ENCODE data around the gene CLDN6. TPM values are rescaled to one million over a fixed set of nuclear protein-coding genes. Genes with fewer than 3 reads are reported as not detected.

CLDN6 gene, protein sequence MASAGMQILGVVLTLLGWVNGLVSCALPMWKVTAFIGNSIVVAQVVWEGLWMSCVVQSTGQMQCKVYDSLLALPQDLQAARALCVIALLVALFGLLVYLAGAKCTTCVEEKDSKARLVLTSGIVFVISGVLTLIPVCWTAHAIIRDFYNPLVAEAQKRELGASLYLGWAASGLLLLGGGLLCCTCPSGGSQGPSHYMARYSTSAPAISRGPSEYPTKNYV
- total RNA-seq, result 1 to 10 TPM in 1 of 6 experiments, not detected in 5; 2.9 TPM
- long read RNA-seq, result 0 reads

GRCh38 chr16:3017794-3018506, at the start of gene CLDN6:
CLDN6 (minus strand) TSS chr16:3018183; CDS start chr16:3016021, 2,162 bp downstream.
- no peaks in the 10 kb centered on the region for H3K27me3 ChIP-seq
- H3K27ac ChIP-seq, result no peak within 1 kb of the TSS
- intact Hi-C loops (cut with DNase I), result no loop called here
- TF ChIP-seq POLR2A (IDR thresholded peaks at IDR 0.05) (no peak), CTCF (IDR thresholded peaks at IDR 0.05) (no peak)
- ATAC-seq (no peak), DNase-seq (no peak)
- no peak within 1 kb of the TSS for H3K4me3 ChIP-seq
- no peaks in the 10 kb centered on the region for H3K36me3 ChIP-seq
- H3K9me3 ChIP-seq, result no peaks in the 10 kb centered on the region
- peaks cover 0 to 19% (median 8%) of the 10 kb centered on the region in 4 donors for H3K4me1 ChIP-seq
- WGBS (ENCODE audit: insufficient coverage, low coverage, low lambda C conversion rate, missing lambda C conversion rate), result 9% methylated on average over 26 of the region's 52 CpGs

DNA sequence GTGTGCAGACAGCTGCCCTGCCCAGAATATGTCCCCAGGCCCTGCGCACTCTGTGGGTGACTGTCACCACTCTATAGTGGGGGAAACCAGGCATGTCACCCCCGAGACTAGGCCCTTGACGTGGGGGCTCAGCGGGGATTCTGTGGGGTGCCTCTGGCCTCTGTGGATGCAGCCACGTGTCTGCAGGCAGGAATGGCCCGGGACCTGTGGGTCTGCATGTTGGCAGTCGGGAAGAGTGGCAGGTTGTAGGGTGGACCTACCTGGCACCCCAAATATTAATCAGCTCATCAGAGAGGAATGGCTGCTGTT, 48.4 kb upstream of the CLDN6 start:
- no peaks in the 10 kb centered on the region for H3K9me3 ChIP-seq
- DNase-seq, result no peak
- peak overlapping the region; percentile 96 to 97 (median 97) for H3K27ac ChIP-seq
- ATAC-seq, result no peak
- H3K4me1 ChIP-seq, result peaks cover 0 to 17% (median 3%) of the 10 kb centered on the region in 4 donors
- no peaks in the 10 kb centered on the region for H3K27me3 ChIP-seq
- H3K4me3 ChIP-seq, result peak overlapping the region; percentile 65 to 72 (median 66)
- TF ChIP-seq CTCF (IDR thresholded peaks at IDR 0.05) (no peak), POLR2A (IDR thresholded peaks at IDR 0.05) (no peak)
- intact Hi-C loops (cut with DNase I), result no loop called here
- WGBS (ENCODE audit: insufficient coverage, low coverage, low lambda C conversion rate, missing lambda C conversion rate), result no CpG with 5 or more reads among the region's 7 CpGs
- peaks cover 0 to 14% (median 5%) of the 10 kb centered on the region in 4 donors for H3K36me3 ChIP-seq

GRCh38 chr16:3065742-3066439, 47.9 kb upstream of the CLDN6 start:
- H3K27me3 ChIP-seq, result no peaks in the 10 kb centered on the region
- ATAC-seq (peak; percentile 6 to 53 (median 49)), DNase-seq (peak in 1 of 3 donors; percentile 71)
- H3K4me3 ChIP-seq, result peak overlapping the region; percentile 65 to 72 (median 66)
- 20% methylated on average over 16 of the region's 26 CpGs for WGBS (ENCODE audit: insufficient coverage, low coverage, low lambda C conversion rate, missing lambda C conversion rate)
- no peaks in the 10 kb centered on the region for H3K9me3 ChIP-seq
- H3K4me1 ChIP-seq, result peaks cover 0 to 17% (median 3%) of the 10 kb centered on the region in 4 donors
- TF ChIP-seq POLR2A (IDR thresholded peaks at IDR 0.05) (no peak), CTCF (IDR thresholded peaks at IDR 0.05) (no peak)
- intact Hi-C loops (cut with DNase I), result no loop called here
- H3K27ac ChIP-seq, result peak overlapping the region; percentile 96 to 97 (median 97)
- peaks cover 0 to 14% (median 5%) of the 10 kb centered on the region in 4 donors for H3K36me3 ChIP-seq

- no peak for TF ChIP-seq CTCF (IDR thresholded peaks at IDR 0.05)
- TF ChIP-seq POLR2A (IDR thresholded peaks at IDR 0.05), result peak; percentile 83
- peaks cover 0 to 14% (median 5%) of the 10 kb centered on the region in 4 donors for H3K36me3 ChIP-seq
- peak within 1 kb of the TSS; percentile 65 to 72 (median 66) for H3K4me3 ChIP-seq
- peaks cover 0 to 22% (median 4%) of the 10 kb centered on the region in 4 donors for H3K4me1 ChIP-seq
- no peaks in the 10 kb centered on the region for H3K27me3 ChIP-seq
- H3K27ac ChIP-seq, result peak within 1 kb of the TSS; percentile 96 to 97 (median 97)
- ATAC-seq (peak; percentile 77 to 90 (median 86)), DNase-seq (peak; percentile 86 to 88 (median 87))
- H3K9me3 ChIP-seq, result no peaks in the 10 kb centered on the region
- intact Hi-C loops (cut with DNase I), result no loop called here
- WGBS (ENCODE audit: insufficient coverage, low coverage, low lambda C conversion rate, missing lambda C conversion rate), result 20% methylated on average over 11 of the region's 13 CpGs
These were observed 47.2 kb upstream of the CLDN6 start, which contains the start of gene IL32 for GRCh38 chr16:3065069-3065741. IL32 (plus strand) TSS chr16:3065640; CDS start chr16:3065812, 172 bp downstream.

All from right lobe of liver (tissue), 6 donors.